ENCODE measurements around the gene SIPA1.
A peak's percentile ranks its signal among the peaks of the same experiment; 100 is the strongest.
"Not testable (repeated sequence)": the region's sequence is repeated elsewhere in the genome, so short reads cannot be mapped to it uniquely, and the experiment has no call there.

Gene SIPA1

GRCh38 chr11:65633390-65634108 lies 4.4 kb upstream of the SIPA1 start:
- no peak overlapping the region for H3K4me3 ChIP-seq (ENCODE audit: low read depth in 1 of 2, low read length in 2 of 2)
- peaks cover 6% of the 10 kb centered on the region for H3K4me1 ChIP-seq (ENCODE audit: insufficient read depth, low read length)
- H3K9me3 ChIP-seq (ENCODE audit: low read length): no peaks in the 10 kb centered on the region
- no peaks in the 10 kb centered on the region for H3K27me3 ChIP-seq (ENCODE audit: control insufficient read depth in 1 of 2, insufficient read depth in 2 of 2, low read length in 2 of 2)
- no peak overlapping the region for H3K9ac ChIP-seq (ENCODE audit: low read length)
- H3K36me3 ChIP-seq (ENCODE audit: insufficient read depth, low read length): peaks cover 65% of the 10 kb centered on the region
- no peak overlapping the region for H3K27ac ChIP-seq (ENCODE audit: low read depth, low read length)

- Histone ChIP-seq H3K27ac (ENCODE audit: low read depth, low read length) (no peak overlapping the region), H3K36me3 (ENCODE audit: insufficient read depth, low read length) (peaks cover 61% of the 10 kb centered on the region), H3K27me3 (ENCODE audit: control insufficient read depth in 1 of 2, insufficient read depth in 2 of 2, low read length in 2 of 2) (no peaks in the 10 kb centered on the region), H3K4me1 (ENCODE audit: insufficient read depth, low read length) (peaks cover 6% of the 10 kb centered on the region), H3K9me3 (ENCODE audit: low read length) (no peaks in the 10 kb centered on the region), H3K4me3 (ENCODE audit: low read depth in 1 of 2, low read length in 2 of 2) (no peak overlapping the region), H3K9ac (ENCODE audit: low read length) (no peak overlapping the region)
Measured at GRCh38 chr11:65634109-65634436, 3.8 kb upstream of the SIPA1 start.

- Histone ChIP-seq H3K27me3 (ENCODE audit: control insufficient read depth in 1 of 2, insufficient read depth in 2 of 2, low read length in 2 of 2) (no peaks in the 10 kb centered on the region), H3K4me3 (ENCODE audit: low read depth in 1 of 2, low read length in 2 of 2) (no peak overlapping the region), H3K4me1 (ENCODE audit: insufficient read depth, low read length) (peaks cover 6% of the 10 kb centered on the region), H3K9ac (ENCODE audit: low read length) (no peak overlapping the region), H3K36me3 (ENCODE audit: insufficient read depth, low read length) (peaks cover 58% of the 10 kb centered on the region), H3K27ac (ENCODE audit: low read depth, low read length) (no peak overlapping the region), H3K9me3 (ENCODE audit: low read length) (no peaks in the 10 kb centered on the region)
Measured at GRCh38 chr11:65634440-65634839, 3.5 kb upstream of the SIPA1 start.

GRCh38 chr11:65634905-65635731 lies 2.8 kb upstream of the SIPA1 start:
- H3K36me3 ChIP-seq (ENCODE audit: insufficient read depth, low read length): peaks cover 51% of the 10 kb centered on the region

GRCh38 chr11:65636108-65637031 lies 1.5 kb upstream of the SIPA1 start:
- Histone ChIP-seq H3K4me3 (ENCODE audit: low read depth in 1 of 2, low read length in 2 of 2) (no peak overlapping the region), H3K9ac (ENCODE audit: low read length) (no peak overlapping the region), H3K36me3 (ENCODE audit: insufficient read depth, low read length) (peaks cover 39% of the 10 kb centered on the region), H3K27ac (ENCODE audit: low read depth, low read length) (no peak overlapping the region), H3K27me3 (ENCODE audit: control insufficient read depth in 1 of 2, insufficient read depth in 2 of 2, low read length in 2 of 2) (no peaks in the 10 kb centered on the region), H3K4me1 (ENCODE audit: insufficient read depth, low read length) (peaks cover 17% of the 10 kb centered on the region), H3K9me3 (ENCODE audit: low read length) (no peaks in the 10 kb centered on the region)

More at GRCh38 chr11:65634905-65635731, 2.8 kb upstream of the SIPA1 start:
- Histone ChIP-seq H3K4me3 (ENCODE audit: low read depth in 1 of 2, low read length in 2 of 2) (no peak overlapping the region), H3K9ac (ENCODE audit: low read length) (no peak overlapping the region), H3K27me3 (ENCODE audit: control insufficient read depth in 1 of 2, insufficient read depth in 2 of 2, low read length in 2 of 2) (no peaks in the 10 kb centered on the region), H3K9me3 (ENCODE audit: low read length) (no peaks in the 10 kb centered on the region), H3K4me1 (ENCODE audit: insufficient read depth, low read length) (peaks cover 13% of the 10 kb centered on the region), H3K27ac (ENCODE audit: low read depth, low read length) (no peak overlapping the region)

GRCh38 chr11:65637032-65637557 lies 806 bp upstream of the SIPA1 start:
- Histone ChIP-seq H3K9me3 (ENCODE audit: low read length) (no peaks in the 10 kb centered on the region), H3K27me3 (ENCODE audit: control insufficient read depth in 1 of 2, insufficient read depth in 2 of 2, low read length in 2 of 2) (no peaks in the 10 kb centered on the region), H3K36me3 (ENCODE audit: insufficient read depth, low read length) (peaks cover 39% of the 10 kb centered on the region), H3K9ac (ENCODE audit: low read length) (peak overlapping the region; percentile 38), H3K4me3 (ENCODE audit: low read depth in 1 of 2, low read length in 2 of 2) (no peak overlapping the region), H3K27ac (ENCODE audit: low read depth, low read length) (peak overlapping the region; percentile 83), H3K4me1 (ENCODE audit: insufficient read depth, low read length) (peaks cover 17% of the 10 kb centered on the region)

- peaks cover 30% of the 10 kb centered on the region for H3K36me3 ChIP-seq (ENCODE audit: insufficient read depth, low read length)
Measured at GRCh38 chr11:65639228-65639597, 1.3 kb downstream of the SIPA1 start.

GRCh38 chr11:65639623-65640482 lies 2.0 kb downstream of the SIPA1 start:
- Histone ChIP-seq H3K36me3 (ENCODE audit: insufficient read depth, low read length) (peaks cover 24% of the 10 kb centered on the region), H3K27ac (ENCODE audit: low read depth, low read length) (no peak overlapping the region), H3K9me3 (ENCODE audit: low read length) (no peaks in the 10 kb centered on the region), H3K9ac (ENCODE audit: low read length) (no peak overlapping the region), H3K27me3 (ENCODE audit: control insufficient read depth in 1 of 2, insufficient read depth in 2 of 2, low read length in 2 of 2) (no peaks in the 10 kb centered on the region), H3K4me1 (ENCODE audit: insufficient read depth, low read length) (peaks cover 17% of the 10 kb centered on the region), H3K4me3 (ENCODE audit: low read depth in 1 of 2, low read length in 2 of 2) (no peak overlapping the region)

More at GRCh38 chr11:65639228-65639597, 1.3 kb downstream of the SIPA1 start:
- Histone ChIP-seq H3K4me1 (ENCODE audit: insufficient read depth, low read length) (peaks cover 17% of the 10 kb centered on the region), H3K4me3 (ENCODE audit: low read depth in 1 of 2, low read length in 2 of 2) (peak overlapping the region; percentile 53 to 72)
- not testable (repeated sequence) for H3K9ac ChIP-seq (ENCODE audit: low read length); H3K27ac ChIP-seq (ENCODE audit: low read depth, low read length); H3K27me3 ChIP-seq (ENCODE audit: control insufficient read depth in 1 of 2, insufficient read depth in 2 of 2, low read length in 2 of 2); H3K9me3 ChIP-seq (ENCODE audit: low read length)

GRCh38 chr11:65640483-65641296 lies 2.8 kb downstream of the SIPA1 start:
- H3K9ac ChIP-seq (ENCODE audit: low read length): no peak overlapping the region
- H3K4me1 ChIP-seq (ENCODE audit: insufficient read depth, low read length): peaks cover 17% of the 10 kb centered on the region
- no peaks in the 10 kb centered on the region for H3K27me3 ChIP-seq (ENCODE audit: control insufficient read depth in 1 of 2, insufficient read depth in 2 of 2, low read length in 2 of 2)
- no peak overlapping the region for H3K27ac ChIP-seq (ENCODE audit: low read depth, low read length)
- H3K9me3 ChIP-seq (ENCODE audit: low read length): no peaks in the 10 kb centered on the region
- peaks cover 15% of the 10 kb centered on the region for H3K36me3 ChIP-seq (ENCODE audit: insufficient read depth, low read length)
- no peak overlapping the region for H3K4me3 ChIP-seq (ENCODE audit: low read depth in 1 of 2, low read length in 2 of 2)

All from muscle layer of colon (tissue), 2 donors.